GM15510 (cell line): Measurements from ENCODE around the gene ERI3.

ENCODE experiments used
- POLR2A ChIP-seq: IDR thresholded peaks from 3 replicates; pipeline ENCODE4 v1.6.1; 2011; ENCODE audit warnings: borderline replicate concordance; ENCODE audit not compliant: insufficient read length; ENCODE audit errors: extremely low read depth

The ERI3 gene

DNA sequence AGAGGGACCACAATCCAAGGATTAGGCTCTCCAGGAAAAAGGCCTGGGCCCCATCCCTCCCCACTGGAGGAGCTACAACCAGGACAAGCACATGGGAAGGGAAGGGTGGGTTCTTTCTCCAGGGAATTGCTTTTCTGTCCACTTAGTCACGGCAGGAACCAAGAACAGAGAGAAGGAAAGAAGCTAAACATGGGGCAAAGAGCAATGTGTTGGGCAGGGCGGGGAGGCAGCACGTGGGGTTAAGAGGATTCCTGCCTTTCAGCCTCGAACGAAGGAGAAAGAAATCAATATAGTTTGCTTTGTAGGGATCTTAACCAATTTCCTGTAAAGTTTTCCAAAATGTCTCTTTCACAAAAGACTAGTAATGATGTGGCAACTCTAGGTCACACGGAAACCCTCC lies 21.7 kb downstream of the ERI3 start:
- TF ChIP-seq POLR2A = no peak

DNA sequence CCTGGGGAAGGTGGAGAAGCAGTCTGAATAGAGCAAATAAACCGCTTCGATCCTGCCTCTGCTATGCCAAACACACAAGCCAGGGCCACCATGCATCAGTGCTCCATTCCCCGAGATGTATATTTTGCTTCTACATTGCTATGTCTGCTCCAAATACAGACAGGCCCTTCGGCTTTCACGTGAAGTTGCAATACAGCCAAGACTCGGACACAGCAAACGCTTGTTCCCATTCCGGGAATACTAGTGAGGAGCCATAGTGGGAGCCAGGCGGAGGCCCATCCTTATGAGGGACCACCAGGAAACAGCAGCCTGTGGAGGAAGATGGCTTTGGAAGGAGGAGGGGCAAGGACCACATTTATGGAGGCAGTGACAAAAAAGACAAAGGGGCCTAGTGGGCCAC lies 22.6 kb downstream of the ERI3 start:
- no peak for TF ChIP-seq POLR2A

DNA sequence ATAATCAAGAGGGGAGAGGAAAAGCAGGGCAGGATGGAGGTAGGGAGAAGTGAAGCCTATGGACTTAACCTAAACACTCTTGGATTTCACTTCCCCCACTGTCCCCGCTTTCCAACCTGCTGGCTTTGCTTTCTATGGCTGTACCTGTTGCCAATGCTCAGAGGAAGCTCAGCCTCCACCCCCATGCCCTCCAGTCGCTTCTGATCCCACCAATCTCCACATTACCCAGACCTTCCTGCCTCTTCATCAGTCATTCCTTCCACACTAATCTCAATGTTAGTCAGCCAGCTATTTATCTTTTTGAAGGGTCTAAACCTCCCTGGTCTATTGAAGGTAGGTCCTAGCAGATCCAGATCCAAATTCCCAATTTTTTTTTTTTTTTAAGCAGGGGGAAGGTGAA lies 24.1 kb downstream of the ERI3 start:
- no peak for TF ChIP-seq POLR2A

DNA sequence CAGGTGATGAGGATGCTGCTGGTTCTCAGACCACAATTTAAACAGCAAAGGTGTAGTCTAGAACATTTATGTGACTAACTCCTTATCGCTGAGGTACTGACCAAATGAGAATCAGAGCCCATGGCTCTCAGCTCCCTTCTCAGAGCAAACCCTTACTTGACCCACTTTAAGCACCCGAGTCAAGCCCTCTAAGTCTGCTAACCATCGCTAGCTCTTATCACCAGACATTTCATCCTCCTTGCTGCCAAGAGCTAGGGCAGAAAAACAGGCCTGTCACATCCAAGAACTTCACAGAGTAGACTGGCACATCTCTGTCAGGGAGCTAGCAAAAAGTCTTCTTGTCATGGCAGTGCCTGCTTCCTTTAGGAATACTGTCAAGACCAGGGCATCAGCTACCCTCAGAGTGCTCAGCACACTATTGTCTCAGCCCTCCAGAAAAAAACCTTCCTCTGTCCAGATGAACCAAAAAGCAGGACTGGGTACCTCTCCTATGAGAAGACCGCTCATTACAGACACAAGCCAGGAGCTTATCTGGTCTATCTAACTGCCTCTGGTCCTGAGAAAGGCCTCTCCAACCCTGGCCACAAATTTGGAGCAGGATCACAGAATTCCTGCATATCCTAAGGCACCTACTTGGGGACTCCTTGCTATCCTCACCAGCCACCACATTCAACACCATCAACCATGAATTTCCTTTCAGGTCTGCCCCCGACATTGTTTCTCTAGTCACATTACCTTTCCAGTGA lies 26.2 kb downstream of the ERI3 start:
- no peak for TF ChIP-seq POLR2A

DNA sequence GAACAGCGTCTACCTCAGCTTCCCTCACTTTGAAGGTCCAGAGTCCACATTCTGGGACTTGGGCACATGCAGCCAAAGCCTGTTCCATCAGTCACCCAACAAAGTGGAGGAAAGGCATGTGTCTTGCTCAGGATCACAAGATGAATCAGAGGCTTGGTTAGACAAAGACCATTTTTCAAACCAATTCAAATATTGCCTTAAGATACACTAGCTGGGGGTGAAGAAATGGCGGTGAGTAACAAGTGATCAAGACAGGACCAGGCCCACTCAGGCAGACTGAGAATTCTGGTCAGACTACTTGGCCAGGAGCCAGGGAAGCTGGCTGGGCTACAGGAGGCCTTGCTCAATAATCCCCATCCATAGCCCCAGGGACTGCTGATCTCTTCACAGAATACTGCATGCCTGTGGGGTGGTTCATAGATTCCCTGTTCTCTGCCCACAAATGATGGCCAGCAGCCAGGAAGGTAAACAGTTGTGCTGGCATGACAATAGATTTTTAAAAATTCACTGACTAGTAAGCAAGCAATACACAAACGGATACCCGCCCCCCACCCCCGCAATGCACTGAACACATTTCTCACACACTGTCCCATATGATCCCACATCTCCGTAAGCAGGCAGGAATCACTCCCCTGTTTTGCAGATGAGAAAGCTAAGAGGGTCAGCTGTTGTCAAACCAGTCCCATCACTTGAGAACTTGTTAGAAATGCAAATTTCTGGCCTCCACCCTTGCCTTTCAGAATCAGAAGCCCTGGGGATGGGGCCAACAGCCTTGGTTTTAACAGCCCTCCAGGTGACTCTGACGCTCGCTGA lies 27.2 kb downstream of the ERI3 start:
- no peak for TF ChIP-seq POLR2A

DNA sequence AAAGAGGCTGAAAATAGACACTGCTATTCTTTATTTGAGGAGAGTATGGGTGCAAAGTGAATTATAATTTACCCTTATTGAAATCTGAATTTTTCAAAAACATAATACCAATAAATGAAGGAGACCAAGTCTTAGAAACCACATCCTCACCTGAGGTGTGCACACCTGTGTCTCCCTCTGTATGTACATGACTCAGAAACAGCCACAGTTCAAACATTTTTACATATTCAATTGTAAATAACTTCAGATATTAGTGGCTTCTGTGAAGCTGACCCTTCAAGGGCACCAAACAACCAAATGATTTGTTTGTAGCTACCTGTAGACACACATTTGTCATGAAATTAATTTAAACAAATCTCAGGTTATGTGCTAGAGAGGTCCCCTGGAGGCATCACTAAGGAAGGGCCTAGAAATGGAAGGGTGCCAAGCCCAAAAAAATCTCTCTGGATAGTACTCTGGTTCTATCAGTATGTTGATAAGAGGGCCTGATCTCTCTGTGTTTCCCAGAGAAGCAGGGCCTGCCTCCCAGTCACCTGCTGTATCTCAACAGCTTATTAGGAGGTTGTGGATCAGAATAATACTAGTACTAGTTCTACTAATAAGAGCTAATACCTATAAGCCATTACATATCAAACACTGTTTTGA lies 28.1 kb downstream of the ERI3 start:
- no peak for TF ChIP-seq POLR2A

DNA sequence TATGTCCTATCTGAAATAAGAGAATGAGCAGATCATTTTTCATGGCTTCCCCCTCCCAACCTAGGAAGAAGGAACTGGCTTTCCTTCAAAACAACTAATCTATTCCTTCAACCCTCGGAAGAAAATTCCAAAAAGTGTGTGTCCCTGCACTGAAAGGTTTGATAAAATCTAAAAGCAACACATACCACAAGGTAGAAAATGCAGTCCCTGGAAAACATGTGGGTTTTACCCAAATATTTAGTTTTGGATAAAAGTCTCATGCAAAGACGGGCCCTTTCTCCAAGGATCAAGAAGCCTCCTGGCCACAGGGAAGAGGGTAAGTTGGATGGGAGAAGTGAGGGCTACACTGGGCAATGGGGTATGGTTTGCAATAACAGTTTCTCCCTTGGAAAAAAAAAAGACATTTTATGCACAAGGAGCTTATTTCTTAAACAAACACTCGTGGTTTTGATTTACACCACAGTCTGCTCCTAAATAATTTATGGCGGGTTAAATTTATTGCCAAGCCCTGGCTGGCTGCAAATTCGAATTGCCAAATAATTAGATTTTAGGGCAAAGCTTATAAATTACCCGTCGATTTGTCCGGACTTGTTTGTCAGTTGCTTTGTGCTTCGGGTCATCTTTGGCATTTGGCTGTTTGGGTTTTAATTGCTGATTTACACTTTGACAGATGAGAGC lies 28.9 kb downstream of the ERI3 start:
- TF ChIP-seq POLR2A = no peak

DNA sequence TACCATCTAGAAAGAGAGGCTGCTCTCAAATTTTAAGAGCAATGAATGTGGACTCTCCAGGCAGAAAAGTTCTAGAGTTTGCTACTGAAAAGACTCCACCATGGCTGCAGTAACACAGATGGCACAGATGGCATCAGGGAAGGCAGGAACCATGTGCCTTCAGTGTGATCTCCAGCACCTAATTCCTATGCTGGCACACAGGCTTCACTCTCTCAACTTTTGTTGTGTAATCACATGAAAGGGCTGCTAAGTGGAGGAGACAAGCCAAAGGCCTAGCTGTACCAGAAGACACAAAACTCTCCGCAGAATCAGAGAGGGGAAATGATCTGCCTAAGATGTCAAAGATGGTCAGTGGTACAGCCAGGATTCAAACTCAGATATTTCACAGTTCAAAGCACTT lies 31.1 kb downstream of the ERI3 start:
- TF ChIP-seq POLR2A = no peak

DNA sequence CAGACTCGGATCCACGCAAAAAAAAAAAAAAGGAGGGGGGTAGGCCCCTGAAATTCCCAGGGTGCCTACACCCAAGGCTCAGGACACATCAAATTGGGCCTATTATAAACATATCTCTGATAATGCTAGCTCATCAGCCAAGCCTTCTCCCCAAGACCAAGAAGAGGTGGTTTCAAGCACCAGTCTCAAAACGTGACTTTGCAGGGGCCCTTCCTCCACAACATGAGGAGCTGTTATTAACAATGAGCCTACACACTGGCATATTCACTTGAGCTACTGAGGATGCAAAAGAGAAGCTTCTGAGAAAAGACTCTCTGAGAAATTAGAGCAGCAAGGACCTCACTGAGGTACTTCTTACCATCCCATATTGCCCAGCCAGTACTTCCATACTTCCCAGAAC lies 32.7 kb downstream of the ERI3 start:
- TF ChIP-seq POLR2A = no peak

DNA sequence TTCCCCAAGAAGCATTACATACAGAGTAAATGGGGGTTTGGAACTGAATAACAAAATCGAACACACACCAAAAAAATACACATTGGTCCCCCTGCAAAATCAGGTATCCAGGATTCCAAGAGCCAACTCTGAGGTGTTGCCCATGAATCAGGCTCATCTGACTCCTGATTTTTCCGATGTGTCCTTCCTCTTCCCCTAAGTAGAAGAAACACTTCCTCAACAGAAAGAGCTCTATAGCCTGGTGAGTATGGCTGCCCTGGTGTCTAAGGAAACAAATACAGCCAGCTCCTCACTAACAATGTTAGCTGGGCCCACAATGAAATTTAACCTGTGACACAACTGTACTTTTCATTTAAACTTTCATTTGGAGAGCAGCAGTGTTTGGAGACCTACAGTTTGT lies 33.6 kb downstream of the ERI3 start:
- no peak for TF ChIP-seq POLR2A

DNA sequence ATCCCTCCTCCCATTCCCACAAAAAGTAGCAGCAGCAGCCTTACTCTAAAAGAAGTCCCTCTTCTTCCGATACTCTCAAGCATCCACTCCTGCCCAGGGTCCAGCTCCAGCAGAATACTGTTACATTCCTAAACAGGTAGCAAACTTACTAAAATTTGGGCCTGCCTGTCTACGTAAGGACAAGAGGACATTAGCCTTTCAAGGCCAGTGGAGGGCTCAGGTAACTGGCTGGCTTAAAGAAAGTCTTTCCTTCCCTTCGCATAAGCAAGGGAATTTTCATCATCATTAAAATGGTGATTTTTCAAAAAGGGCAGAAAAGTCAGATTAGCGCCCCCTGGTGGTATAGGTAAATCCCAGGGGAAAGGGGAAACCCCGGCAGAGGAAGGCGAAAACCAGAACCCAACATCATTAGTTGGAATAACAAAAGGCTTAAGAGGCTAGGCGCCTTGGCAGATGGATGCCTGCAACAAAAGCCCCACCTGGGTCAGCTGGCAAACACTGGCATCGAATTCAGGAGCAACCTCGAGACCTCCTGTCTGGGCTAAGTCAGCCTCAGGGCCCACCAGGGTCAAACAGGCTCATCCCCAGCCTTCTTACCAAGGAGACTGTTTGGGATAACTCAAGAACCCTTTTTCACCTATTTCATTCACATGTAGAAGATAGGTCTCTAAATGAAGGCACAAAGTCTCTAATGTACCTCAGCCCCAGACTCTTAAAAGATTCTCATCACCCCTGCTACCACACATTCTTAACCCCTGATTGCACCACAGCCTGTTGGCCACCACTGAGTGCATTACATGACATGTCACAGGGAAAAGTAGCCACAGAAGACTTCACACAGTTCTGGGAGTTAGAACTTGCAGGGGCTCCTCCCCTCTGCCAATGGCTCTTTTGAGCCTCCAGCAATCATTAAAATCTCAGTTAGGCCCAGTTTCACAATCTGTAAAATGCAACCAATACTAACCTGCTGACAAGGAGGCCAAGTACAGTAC lies 36.7 kb downstream of the ERI3 start:
- no peak for TF ChIP-seq POLR2A

DNA sequence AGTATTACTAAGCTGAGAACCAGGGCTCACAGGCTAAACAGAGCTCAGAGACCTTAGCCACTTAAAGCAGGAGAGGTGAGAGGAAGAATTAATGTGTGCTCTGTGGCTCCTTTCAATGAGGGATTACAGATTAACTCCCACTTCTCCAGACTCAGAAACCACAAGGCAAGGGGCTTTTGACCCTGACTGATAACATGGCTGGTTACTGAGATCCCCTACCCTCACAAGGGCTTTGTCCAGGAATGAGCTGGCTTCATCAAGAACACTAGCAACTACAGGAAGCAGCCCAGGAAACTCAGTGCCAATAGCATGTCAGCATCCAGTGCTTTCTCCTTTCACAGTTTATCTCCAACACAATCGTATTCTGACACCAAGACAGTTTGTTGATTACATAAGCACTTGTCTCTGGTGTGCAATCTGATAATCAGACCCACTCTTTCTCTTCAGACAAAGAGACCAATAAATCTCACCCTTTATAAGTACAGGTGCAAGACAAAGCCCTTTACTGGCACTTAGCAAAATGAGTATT lies 38.8 kb downstream of the ERI3 start:
- TF ChIP-seq POLR2A = no peak

DNA sequence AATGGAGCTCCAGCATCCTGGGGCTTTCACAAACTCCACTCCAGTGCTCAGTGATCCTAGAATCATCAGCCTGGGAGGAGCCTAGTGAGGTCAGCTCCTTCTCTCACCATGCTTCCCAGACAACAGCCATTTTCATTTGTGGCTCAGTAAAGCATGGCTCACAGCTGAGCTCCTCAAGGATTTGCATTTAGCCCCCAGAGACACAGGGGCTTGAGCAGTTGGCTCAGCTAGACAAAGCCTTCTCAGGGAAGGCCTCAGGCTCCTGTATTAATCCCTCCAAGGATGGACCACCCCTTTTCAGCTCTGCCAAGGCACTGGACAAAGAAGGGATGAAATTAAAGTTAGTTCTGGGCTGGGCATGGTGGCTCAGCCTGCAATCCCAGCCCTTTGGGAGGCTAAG lies 39.5 kb downstream of the ERI3 start:
- TF ChIP-seq POLR2A = no peak

DNA sequence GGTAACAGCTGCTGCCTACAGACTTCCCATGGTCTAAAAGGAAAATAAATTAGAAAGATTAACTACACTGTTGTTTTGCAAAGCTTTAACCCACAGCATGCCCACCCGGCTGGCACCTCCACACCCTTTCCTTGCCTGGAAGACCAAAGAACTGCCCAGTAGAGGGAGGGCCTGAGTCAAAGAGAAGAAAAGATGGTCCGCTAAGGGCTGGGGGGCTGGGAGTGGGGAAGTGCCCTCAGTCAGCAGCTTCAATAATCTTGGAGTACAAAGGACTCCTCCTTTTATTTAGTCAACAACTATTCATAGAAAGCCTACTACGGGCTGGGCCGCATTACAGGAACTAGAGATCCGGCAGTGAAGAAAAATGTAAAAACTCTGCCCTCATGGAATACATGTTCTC lies 40.6 kb downstream of the ERI3 start:
- no peak for TF ChIP-seq POLR2A
